HG02870 (cell line): Measurements from ENCODE around the gene ARMC10.
"Not testable (repeated sequence)": the region's sequence is repeated elsewhere in the genome, so short reads cannot be mapped to it uniquely, and the experiment has no call there.

Experiments used
- ATAC-seq: cut with Tn5 transposase; IDR thresholded peaks from one replicate; pipeline ENCODE4 v1.9.1; 2021; ENCODE audit warnings: mild to moderate bottlenecking, moderate library complexity; ENCODE audit not compliant: unreplicated experiment

Gene ARMC10

GRCh38 chr7:103121641-103122040 lies 46.7 kb downstream of the ARMC10 start:
- no peak for ATAC-seq

DNA sequence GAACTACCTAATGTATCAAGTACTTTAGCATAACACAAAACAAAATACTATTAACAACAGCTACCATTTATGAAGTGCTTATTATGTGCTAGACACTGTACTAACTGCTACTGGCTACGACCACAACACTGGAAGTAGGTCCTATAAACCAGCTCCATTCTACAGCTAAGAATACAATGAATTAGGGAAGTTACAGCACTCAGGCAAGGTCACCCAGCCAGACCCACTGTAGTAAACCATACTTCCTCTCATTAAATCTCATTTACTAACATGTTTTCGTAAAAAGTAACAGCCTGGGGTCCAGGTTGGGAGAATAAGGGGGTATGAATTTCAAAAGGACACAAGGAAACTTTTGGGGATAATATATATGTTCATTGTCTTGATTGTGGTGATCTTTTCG lies 48.6 kb downstream of the ARMC10 start:
- no peak for ATAC-seq

DNA sequence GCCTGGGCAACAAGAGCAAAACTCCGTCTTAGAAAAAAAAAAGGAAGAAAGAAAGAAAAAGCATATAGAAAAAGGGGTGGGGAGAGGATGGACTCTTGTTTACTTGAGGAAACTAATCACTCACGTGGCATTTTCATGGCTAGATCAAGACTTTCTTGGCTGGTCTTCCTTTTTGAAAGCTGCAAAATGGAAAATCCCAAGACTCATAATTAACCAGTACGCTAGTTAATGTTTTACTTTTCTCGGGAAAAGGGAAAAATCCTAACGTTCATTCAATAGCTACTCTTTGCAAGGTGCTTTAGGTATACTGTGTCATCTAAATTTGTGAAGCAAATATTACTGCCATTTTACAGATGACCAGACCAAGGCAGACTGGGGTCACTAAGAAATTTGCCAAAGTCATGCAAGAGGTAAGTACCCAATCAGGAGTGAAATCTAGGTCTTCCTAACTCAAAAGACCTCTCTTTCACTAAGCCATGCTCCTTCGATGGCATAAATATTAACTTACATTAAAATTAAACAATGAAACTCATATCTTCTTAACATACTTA lies 49.6 kb downstream of the ARMC10 start:
- ATAC-seq, result no peak

- no peak for ATAC-seq
These were observed 52.1 kb downstream of the ARMC10 start for GRCh38 chr7:103127006-103127405.

DNA sequence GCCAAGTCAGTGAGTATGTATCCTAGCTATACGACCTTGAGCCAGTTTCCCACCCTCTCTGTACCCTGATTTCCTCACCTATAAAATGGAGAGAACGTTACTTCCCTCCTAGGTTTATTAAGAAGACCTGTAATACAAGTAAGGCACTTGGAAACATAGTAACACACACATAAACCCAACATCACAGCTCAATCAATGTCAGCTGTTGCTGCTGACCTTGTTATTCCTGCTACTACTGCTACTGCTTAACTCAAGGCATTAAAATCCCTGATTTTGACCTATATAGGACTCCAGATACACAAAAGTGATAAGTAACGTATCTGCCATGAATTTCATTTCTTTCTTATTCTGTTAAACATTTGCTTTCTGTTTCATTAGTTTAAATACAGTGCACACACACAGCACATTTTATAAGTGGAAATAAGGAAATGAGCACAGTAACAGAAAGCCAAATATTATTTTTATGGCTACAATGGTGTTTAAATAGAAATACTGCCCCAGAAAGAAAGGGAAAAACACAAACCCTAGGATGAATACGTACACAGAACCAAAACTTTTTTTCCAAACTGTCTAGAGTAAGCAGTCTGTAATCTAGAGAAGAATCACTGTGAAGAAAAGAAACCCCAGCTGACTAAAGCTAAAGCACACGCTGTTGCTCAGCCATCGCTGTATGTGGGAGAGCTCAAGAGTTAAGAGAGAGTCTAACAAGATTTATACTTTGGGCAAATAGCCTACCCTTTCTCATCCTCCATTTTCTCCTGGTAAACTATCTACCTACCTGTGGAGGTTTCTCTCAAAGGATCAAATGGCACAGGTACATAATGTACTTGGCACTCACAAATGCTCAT lies 55.0 kb downstream of the ARMC10 start:
- ATAC-seq, result no peak

DNA sequence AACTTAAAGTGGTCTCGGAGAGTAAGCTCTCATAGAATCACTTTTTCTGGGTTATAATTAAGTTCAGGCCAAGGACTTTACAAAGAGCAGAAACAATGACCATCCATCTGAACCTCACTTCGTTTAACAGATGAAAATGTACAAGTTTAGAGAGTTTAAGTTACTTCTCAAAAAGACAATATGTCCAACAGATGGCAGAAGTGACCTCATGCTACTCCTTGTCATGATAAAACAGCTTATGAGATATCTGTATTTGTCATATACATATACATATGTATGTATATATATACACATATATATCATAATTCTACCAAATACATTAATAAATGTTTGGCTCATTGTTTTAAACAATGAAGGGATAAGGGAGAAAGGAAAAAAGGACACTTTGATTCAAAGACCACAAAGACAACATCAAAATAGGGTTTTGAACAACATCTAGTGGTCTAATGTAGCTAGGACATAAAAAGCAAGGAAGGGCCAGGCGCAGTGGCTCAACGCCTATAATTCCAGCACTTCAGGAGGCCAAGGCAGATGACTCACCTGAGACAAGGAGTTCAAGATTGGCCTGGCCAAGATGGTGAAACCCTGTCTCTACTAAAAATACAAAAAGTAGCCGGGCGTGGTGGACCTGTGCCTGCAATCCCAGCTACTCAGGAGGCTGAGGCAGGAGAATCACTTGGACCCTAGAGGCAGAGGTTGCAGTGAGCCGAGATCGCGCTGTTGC lies 56.1 kb downstream of the ARMC10 start:
- ATAC-seq, result no peak

GRCh38 chr7:103132995-103133688 lies 58.2 kb downstream of the ARMC10 start:
- no peak for ATAC-seq

DNA sequence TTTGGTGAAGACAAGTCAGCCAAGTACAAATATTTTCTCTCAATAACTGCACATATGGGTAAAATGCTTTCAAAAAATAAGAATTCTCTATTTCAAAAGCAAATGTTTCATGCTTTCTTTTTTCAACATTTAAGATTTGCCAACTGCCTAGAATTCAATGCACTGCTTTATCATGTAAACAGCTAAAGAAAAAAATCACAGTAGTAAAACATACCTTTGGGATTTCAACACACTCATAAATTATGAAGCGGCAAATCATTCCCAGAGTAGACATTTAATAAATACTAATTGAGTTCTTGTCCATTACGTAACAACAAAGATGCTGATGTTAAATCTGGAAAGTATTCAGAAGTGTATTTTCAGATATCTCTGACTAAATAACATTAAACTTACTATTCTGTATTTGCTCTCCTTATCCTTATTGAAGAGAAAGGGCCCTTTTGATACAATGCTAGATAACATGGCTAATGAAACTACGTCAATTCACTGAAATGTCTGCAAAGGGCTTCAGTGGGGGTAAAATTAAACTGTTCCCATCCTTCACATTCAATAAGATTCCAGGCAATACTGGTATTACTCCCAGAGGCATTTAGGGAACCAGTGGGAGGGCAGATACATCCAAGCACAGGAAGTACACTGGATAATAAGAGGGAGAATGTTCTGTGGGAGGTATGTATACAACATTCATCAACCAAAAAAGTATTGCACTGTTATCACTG lies 60.1 kb downstream of the ARMC10 start:
- ATAC-seq, result no peak

DNA sequence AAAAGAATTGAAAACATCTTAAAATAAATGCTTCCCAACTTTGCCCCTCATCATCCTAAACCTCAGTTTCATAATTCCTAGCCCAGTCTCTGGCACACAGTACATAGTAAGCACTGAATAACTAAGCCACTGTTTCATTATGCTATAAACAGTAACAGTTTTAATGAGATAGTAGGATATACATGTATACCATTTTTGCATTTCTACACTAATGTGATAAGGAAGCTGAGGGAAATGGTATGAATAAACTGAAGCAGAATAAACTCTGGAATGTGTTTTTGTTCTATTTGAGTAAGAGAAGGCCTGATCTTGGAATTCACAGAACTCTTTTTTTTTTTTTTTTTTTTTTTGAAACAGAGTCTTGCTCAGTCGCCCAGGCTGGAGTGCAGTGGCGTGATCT lies 65.1 kb downstream of the ARMC10 start:
- no peak for ATAC-seq

DNA sequence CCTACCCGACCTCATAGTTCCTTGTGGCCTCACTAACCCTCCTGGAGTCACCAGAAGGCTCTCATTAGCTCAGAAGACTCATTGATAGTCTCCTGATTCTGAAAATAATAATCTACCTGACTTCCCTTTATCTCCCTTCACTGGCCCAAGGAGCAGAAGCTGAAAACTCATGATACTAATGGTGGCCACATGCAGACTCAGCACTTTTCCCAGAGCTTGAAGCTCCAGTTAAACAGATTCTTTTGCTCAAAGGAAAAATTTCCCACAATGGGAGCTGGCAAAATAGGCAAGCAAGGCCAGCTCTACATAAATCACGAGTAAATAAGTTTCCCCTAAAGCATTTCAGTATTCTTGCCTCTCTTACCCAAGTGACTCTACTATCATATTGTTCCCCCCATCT lies 65.7 kb downstream of the ARMC10 start:
- ATAC-seq, result no peak

GRCh38 chr7:103141753-103142404 lies 66.9 kb downstream of the ARMC10 start:
- ATAC-seq, result no peak

- ATAC-seq, result no peak
These were observed 67.6 kb downstream of the ARMC10 start for GRCh38 chr7:103142494-103142893.

GRCh38 chr7:103143868-103144267 lies 68.9 kb downstream of the ARMC10 start:
- no peak for ATAC-seq

- ATAC-seq, result not testable (repeated sequence)
These were observed 69.8 kb downstream of the ARMC10 start for GRCh38 chr7:103144754-103145153.

DNA sequence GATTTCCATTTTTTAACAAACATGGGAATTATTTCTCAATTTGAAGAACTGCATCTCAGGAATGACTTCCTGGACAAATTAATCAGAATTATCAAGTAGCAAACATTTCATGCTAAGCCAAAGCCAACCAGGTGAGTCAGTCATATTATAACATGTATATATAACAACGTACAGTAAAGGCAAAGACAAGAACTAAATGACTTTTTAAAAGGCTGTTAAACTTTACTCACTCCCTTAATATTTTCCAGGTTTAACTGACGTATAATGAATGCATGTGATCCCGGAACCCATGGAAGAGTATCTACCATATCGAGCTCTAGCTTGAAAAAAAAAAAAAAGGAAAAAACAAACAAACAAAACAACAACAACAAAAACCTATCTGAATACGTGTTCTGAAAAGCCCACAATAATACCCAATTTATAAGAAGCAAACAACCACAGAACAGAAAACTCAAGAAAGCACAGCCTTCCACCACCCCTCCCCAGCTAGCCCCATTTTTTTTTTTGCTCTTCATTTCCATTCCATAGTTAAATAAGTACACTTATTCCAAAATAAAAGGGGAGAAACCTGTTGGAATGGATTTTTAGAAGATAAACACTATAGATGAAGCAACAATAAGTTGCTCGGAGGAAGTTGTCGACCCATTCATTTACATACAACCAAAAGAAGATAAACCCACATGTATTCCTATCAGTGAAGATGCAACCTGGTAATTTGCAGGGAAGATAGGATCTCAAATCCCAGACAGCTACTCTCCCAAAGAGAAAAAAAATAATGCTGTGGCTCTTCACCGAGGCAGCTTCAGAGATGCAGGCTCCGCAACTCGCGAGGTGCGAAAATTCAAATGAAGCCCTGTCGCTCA lies 73.4 kb downstream of the ARMC10 start:
- no peak for ATAC-seq
